HG03469 (cell line): Measurements from ENCODE around the gene TSPOAP1.

ENCODE experiments used
- ATAC-seq: cut with Tn5 transposase; IDR thresholded peaks from one replicate; pipeline ENCODE4 v1.9.1; 2021; ENCODE audit warnings: mild to moderate bottlenecking, moderate library complexity, moderate number of reproducible peaks; ENCODE audit not compliant: unreplicated experiment

TSPOAP1 gene

DNA sequence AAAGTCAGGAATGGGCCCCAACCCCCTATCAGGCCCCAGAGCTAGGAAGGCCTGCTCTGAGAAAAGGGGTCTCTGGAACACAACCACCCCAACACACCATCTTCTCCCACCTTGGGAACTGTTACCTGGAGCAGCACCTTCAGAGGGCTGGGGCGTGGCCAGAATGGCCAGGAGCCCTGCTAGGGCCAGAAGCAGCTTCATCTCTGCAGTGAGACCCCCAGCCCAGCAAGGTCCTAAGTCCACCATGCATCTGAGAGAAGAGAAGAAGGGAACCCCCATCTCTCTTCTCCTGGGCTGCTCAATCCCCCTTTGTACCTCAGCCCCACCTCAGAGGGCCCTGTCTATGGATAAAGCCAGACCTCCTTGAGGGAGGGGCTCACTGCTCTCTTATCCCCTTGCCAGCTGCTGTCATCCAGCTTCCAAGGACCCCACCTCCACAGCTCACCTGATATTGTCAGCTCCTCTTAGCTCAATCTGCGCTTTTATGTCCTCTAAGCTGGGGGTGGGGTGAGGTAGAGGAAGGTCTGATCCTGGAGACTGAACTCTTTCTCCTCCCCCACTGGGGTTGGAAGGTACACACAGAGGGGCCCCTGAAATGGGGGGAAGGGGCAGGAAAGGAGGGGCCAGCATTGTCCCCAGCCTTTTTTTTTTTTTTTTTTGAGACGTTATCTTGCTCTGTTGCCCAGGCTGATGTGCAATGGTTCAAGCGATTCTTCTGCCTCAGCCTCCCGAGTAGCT, 47.9 kb downstream of the TSPOAP1 start, which contains the start of gene MPO:
Gene MPO (minus strand): TSS at position 456 of the 738 bp plus-strand sequence. CDS start 177 bp downstream, at position 279.
- no peak for ATAC-seq

DNA sequence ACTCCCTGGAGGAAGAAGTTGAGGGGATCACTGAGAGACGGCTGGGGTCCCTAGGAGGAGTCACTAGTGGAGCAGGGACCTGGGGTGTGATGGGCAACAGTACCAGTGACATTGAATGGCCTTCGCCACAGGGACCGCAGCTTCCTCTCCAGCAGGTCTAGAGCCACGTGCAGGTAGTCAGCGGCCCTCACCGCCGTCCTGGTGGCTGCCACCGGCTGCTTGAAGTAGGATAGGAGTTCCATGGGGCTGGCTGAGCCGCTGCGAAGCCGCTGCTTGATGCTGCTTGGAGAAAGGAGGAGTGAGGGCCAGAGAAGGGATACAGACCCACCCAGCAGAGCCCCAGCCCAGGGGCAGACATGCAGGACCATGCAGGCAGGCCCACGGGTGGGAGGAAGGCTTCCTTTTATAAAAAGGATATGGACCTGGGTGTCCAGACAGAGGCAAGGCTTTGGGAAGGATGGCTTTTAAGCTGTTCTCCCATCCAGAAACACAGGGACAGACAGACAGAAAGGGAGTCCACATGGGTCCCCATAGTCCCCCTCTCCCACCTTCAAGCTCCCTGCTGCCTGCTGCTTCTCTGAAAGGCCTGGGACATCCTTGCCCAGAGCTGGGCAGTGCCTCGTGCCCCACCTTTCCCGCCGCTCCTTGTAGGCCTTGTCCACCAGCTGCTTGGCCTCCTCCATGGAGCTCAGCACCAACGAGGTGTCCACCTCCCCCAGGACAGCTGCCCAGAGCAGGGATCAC, 48.7 kb downstream of the TSPOAP1 start:
- ATAC-seq: no peak

DNA sequence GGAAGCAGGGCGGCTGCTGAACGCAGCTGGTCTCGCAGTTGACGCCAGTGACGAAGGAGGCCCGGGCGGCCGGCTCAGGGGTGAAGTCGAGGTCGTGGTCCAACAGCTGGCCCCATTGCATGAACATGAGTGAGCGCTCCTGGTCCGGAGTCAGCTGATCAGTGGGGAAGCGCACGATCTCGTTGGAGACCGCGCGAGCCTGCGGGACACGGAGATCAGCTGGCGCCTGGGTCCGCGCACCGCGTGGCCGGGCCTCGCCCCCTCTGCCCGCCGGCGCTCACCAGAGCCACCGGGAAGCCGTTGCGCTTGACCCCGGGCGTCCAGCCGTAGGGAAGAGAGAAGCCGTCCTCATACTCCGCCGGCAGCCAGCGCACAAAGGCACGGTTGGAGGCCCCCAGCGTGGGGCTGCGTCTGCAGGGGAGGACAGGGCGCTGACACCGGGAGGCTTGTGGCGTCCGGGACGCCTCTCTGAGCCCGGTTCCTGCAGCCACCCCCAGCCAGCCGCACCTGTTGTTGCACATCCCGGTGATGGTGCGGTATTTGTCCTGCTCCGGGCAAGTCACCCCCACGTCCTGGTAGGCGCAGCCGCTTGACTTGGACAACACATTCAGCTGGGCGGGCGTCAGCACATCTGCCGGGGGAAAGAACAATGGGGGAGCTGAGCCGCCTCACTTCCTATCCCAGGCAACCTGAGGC, 49.4 kb downstream of the TSPOAP1 start:
- ATAC-seq: no peak

DNA sequence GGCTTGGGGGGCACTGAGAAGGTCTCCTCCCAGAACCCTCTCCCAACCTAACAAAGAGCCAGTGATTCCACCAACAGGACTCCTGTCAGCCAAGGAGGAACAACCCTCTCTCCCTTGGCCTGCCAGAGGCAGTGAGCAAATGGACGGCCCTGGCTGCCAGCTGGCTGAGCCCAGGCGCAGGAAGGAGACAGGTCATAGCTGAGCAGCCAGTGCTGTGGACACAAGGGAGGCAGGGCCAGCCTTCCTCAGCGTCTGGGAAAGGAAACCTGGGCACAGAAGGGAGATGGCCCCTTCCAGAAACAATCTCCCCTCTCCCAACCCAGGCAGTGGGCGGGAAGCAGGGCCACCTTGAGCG, 50.0 kb downstream of the TSPOAP1 start:
- no peak for ATAC-seq

DNA sequence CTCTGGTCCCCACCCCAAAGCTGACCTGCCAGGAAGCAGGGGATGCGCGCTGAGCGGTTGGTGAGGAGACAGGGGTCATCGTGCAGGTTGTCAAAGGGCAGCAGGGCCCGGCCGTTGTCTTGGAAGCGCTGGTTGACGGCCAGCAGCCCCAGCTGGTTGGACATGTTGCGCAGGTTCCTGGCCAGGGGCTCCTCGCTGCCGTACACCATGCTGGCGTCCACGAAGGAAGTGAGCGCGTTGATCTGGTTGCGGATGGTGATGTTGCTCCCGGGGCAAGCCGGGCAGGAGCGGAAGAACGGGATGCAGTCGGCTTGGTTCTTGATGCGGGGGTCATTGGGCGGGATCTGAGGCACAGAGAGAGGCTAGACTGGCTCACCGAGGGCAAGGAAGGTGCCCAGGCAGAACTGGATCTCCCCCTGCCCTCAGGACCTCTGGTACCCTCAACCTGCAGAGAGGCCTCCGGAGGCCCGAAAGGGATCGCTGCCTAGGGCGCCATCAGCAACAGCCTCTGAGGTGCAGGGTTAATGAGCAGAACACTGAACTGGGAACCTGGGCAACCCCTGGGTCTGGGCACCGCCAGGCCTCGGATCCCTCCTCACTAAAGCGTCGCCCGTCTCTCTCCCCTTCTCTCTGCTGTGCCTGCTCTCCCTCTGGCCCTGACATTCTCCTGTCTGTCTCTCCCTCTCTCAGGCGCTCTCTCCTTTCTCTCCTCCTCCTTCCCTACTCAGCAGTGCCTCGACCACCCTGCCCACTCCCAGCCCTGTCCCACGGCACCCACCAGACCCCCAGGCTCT, 50.6 kb downstream of the TSPOAP1 start:
- no peak for ATAC-seq

DNA sequence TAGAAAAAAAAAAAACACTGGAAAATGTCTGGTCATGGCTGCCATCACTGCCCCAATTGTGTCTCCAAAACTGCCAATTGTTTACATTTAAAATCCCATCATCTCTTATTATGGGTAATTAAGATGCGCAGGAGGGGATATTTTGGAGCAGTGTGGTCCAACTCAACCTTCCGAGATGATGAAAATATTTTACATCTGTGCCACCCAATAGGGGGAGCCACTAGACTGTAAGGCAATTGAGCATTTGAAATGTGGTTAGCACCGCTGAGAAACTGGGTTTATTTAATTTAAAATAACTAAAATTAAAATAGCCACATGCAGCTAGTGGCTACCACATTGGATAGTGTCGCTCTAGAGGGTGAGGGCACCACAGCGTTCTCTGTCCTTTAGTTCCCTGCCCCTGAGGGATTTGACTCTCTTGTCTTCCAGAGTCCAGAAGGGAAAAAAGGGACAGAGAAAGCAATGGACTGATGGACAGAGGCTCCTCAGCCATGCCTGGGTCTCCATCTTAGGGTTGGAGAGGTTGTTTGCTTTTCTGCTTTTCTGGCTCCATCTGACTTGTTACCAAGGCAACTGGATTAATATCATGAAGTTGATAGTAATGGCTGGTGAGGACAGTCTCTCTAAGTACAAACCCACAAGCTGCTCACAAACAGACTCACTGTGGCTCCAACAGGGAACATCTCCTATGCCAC, 51.3 kb downstream of the TSPOAP1 start:
- no peak for ATAC-seq

DNA sequence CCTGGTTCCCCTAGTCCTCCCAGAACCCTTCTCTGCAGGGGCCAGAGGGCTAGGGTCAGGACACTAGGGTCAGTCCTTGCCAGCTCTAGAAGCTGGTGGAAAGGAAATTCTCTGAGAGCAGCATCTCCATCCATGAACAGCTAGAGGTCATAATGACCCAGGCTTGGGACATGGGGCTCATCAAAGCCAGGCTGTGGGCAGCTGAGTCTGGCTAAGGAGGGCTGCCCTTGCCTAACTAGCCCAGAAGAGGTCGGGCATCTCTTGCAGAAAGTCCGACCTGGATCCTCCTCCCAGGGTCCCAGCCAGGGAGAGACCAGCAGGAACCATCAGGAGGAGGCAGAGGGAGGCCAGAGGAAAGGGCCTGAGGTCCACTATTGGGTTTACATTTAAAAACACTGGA, 52.2 kb downstream of the TSPOAP1 start:
- no peak for ATAC-seq

DNA sequence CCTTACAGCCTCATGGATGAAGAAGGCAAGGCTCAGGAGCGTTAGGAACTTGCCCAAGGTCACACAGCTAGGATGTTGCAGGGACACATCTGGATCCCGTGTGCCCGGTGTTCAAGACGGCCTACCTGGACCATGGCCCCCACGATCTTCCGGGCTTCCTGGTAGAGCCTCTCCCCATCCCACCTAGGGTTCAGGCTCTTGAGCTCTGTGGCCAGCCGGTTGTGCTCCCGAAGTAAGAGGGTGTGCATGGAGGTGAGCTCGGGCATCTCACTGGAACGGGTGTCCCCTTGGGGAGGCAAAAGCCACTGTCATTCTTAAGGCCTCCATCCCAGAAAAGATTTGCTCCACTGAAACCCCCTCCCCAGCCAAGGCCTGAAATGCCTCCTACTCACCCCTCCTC, 53.2 kb downstream of the TSPOAP1 start:
- ATAC-seq: no peak

DNA sequence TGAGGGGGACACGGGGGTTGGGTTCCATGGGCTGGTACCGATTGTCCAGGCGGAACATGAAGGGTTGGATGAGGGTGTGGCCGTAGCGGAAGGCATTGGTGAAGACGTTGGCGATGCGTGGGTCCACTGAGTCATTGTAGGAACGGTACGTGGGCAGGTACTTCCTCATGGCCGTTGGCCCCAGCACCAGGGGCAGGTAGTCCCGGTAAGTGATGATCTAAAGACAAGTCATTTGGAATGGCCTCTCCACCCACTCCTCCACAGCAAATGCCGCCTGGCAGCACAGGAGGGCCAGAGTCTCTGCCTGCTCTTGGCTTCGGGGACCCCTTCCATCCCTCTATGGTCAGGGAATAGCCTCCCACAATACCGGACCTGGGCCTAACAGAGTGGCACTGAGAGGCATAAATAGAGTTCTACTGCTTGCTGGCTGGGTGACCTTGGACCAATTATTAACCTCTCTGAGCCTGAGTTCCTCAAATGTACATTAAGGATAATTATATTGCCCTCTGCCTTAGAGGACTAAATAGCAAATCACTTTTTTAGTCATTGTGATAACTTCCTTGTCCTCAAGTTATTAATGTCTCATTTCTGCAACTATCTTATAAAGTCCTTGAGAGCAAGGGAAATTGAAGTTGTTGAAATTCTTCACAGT, 55.0 kb downstream of the TSPOAP1 start:
- no peak for ATAC-seq

DNA sequence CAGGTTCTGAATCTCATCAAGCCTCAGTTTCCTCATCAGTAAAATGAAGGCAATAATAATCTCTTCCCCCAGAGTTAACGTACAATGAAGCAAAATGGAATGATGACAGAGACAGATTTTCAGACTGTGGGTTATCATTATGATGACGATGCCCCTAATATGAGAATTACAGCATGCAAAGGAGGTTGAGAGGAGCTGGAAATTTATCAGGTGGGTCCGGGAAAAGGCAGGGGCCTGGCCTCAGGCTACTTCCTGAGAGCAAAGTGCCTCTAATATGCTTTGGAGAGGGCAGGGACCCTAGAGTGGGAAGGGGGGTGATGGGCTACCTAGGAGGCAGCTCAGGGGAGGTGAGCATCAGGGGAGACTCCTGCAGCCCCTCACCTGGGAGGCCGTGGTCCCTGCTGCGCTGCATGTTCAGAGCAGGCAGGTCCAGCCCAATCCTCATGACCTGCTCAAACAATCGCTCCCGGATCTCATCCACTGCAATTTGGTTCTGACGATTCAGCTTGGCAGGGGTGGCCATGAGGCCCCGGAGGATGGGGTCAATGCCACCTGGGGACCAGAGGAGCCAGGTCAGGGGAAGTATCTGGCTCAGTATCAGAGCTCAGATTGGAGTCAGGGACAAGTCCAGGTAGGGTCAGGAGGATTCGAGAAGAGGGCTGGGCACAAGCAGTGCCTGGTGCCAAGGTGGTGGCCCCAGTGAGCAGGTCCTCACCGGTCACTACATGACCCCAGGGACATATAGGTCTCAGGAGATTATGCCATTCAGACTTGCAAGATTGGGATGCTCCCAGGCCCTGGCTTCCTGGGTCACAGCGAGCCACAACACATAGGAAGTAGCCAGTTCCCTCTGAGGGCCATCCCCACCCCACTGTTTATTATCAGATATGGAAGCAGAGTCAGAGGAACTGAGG, 56.0 kb downstream of the TSPOAP1 start:
- no peak for ATAC-seq

DNA sequence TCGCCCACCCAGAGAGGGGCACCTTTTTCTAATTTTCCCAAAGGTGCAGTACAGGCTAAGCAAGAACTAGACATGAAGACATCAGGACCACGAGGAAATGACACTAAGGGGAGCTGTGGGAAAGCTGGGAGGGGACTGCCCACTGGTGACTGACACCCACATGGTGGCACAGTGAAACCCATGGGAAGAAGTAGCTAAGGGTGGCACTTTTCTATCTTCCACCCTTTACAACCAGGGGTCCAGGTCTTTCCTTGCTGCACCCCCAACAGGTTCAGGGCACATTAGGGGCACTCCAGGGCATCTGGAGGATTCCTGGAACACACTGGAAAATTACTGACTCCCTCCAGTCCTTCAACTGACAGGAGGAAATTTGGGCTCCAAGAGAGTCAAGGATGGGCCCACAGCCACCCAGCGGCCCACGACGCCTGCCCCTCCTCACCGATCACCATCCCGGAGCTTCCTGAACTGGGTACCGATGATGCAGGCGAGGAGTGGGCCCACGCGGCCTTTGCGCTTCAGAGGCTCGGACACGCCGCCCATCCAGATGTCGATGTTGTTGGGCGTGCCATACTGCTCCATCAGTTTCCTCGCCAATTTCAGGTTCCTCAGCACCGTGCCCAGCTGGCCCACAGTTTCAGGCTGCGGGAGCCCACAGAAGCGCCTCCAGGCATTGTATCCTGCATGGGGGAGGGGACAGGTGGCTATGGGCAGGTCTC, 57.2 kb downstream of the TSPOAP1 start:
- no peak for ATAC-seq

DNA sequence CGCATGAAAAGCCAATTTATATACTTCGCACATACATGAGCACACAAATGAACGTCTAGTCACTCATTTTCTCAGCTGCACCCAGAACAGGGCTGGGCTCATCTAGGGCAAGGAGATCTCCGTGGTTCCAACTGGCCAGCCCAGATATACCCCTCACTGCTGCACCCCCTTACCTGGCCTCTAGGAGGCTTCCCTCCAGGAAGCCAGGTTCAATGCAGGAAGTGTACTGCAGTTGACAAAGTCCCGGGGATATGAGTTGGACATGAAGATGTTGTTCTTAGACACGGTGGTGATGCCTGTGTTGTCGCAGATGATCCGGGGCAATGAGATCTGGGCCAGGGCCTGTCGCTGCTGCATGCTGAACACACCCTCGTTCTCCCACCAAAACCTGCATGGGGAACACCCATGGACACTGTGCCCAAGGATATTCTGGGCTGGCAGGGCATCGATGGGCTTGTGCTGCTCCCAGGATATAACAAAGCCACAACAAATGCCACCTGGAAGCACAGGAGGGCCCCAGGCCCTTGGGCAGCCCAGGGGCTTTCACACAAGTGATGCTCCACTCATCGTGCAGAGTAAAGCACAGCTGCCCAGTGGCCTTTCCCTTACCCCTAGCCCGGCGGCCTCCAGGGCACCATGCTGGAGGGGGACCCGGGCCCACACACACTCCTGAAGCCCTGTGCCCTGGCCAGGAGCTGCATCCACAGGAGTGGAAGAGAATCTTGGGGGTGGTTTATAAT, 57.9 kb downstream of the TSPOAP1 start:
- ATAC-seq: no peak

DNA sequence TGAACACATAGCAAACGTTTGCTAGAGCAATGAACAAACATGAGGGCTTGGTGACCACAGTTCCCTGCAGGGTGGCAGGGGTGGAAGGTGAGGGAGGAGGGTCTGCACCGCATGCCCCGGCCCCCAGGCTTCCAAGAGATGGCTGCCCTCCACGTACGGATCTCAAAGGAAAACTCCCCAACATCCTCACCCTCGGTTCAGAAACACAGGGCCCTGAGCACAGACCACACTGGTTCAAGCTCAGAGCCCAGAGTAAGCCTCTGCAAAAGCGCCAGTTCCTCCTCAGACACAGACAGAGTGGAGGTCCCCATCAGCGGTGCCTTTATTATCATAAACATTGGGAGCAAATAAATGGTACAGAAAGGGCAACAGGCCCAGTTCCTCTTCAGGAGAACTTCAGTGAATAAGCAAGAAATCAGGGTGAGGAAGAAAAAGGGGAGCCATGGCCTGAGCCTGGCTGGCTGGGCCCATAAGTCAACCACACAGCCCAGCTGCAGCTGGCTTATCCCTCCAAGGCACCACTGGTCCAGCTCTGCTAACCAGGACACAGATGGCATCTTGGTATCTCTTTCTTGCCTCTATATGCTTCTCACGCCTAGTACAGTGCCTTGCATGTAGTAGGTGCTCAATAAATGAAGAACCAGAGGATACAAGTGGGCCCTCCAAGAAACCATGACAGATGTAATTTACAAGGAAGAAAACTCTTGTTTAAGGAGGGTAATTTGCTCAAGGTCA, 58.9 kb downstream of the TSPOAP1 start:
- no peak for ATAC-seq

DNA sequence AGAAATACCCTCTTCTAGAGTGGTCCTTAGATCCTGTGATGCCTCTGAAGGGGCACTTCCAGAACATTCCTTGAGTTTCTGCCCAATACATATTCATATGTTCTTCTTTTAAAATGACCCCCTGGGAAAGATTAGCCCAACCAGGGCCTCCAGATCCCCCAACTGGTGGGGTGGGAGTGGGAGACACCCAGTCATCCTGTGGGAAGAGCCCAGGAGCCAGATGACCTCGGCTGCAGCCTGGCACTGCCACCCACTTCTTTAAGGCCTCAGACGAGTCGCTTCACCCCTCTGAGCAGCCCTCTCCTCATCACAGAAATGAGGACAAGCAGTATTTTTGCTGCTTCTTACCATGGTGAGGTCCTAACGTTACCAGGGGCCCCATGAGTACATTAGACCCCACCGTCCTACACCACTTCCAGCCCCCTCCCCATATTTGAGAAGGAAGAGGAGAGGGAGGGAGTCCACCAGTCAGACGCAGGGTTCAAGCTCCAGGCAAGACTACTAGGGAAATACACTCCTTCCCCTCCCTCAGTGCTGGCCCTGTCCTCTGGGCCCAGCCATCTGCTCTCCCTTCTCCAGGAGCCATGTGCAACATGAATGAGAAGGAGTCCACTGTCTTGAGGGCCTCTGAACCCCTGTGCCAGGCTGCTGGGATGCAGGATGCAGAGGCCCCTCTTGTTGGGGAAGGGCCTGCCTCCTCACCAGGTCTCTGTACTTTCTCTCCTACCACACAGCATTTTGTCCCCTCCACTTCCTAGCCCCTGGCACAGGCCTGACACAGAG, 59.6 kb downstream of the TSPOAP1 start:
- no peak for ATAC-seq

DNA sequence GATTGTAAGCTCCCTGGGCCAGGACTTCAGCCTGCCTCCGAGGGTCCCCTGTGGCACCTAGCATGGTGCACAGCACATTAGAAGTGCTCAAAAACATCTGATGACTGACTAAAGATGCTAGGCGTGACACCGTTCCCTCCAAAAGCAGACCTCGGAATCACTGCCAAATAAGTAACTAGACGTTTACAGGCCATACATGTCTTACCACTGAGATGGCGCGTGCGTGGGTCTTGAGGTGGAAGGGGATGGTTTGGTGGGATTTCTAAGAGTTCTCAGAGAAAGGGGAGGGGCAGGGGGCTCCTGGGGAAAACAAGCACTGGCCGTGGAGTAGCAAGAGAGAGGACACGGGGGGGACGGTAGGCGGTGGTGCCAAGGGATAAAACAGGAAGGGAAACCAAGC, 60.3 kb downstream of the TSPOAP1 start:
- ATAC-seq: no peak
